Pancreas (tissue), 10 donors: ENCODE results near the gene TMTC2. TPM values are rescaled to one million over a fixed set of nuclear protein-coding genes. Genes with fewer than 3 reads are reported as not detected.
A peak's percentile ranks its signal among the peaks of the same experiment; 100 is the strongest.

Source experiments
- ATAC-seq, 4 donors: fragments of 200-7000 bp; cut with Tn5 transposase; one replicate each; pipeline versions ENCODE4 v1.8.0 to v1.9.1; 2020; ENCODE audit warnings: mild to moderate bottlenecking in 4 of 4, moderate library complexity in 4 of 4
- DNase-seq, 6 donors: peaks; one replicate each; pipeline ENCODE4 v3.0.0-alpha.2; 2020
- FAIRE-seq: peaks from 2 replicates; lab custom pipeline; 2012; peaks lifted over from hg19 to GRCh38; lab: Jason Lieb, UNC
- H3K27ac ChIP-seq, 4 donors: fragments of 200-600 bp; sonication (generic); 1 replicate in 3 of 4; 2 replicates in 1 of 4; pipeline versions ENCODE4 v1.5.0 to v1.8.0; 2020
- H3K27me3 ChIP-seq, 4 donors: fragments of 200-600 bp; one replicate each; pipeline ENCODE4 v1.8.0; 2021
- H3K36me3 ChIP-seq, 3 donors: fragments of 200-600 bp; sonication (generic) in 1 of 3; one replicate each; pipeline versions ENCODE4 v1.5.0 to v1.8.0; 2020 to 2021
- H3K4me1 ChIP-seq, 3 donors: fragments of 200-600 bp; one replicate each; pipeline ENCODE4 v1.8.0; 2021
- H3K4me3 ChIP-seq, 4 donors: fragments of 200-600 bp; sonication (generic) in 2 of 4; one replicate each; pipeline versions ENCODE4 v1.5.0 to v1.8.0; 2020 to 2021
- H3K9me3 ChIP-seq, 4 donors: fragments of 200-600 bp; one replicate each; pipeline ENCODE4 v1.8.0; 2021
- CTCF ChIP-seq, 4 donors: fragments of 200-600 bp; sonication (generic) in 3 of 4; IDR thresholded peaks; one replicate each; pipeline versions ENCODE4 v1.5.0 to v1.8.0; 2021; ENCODE audit warnings: antibody characterized with exemption in 4 of 4
- WGBS, 2 donors: extraction: QIAGEN DNeasy Blood & Tissue Kit; methylation state at CpG; one replicate each; pipeline ENCODE4 v1.1.7; 2013; 5-methylcytosine and 5-hydroxymethylcytosine counted together
- intact Hi-C, 3 donors: fragments of 100-400 bp; cut with DNase I; formaldehyde crosslinking; loops; one replicate each; pipeline versions ENCODE4 v1.11.1 to v1.14.2; 2022
- polyA plus RNA-seq, 2 donors: library from polyadenylated mRNA; stranded (reverse); fragments of 200-250 nt; gene quantifications; one replicate each; pipeline ENCODE4 v1.2.3, GENCODE V29; 2013
- total RNA-seq, 6 donors: library from RNA; stranded (reverse); fragmentation: NEBNext Ultra II Directional in 4 of 6; extraction: Animal tissue kit (Norgen Biotek cat#: 25700) in 4 of 6; gene quantifications; one replicate each; pipeline versions ENCODE4 v1.2.1 to v1.2.4, GENCODE V29; 2021 to 2023
- donor health status: healthy with polysubstance abuse.
- donor health status: DM: no; HTN: no; CAD: no; lungs with moderate emphysema.
- donor health status: DM: no; HTN: no; CAD: no.
- donor health status: control.
- donor health status: control.
- donor health status: Bipolar disorder and iron deficiency.
- donor health status: DM: yes; HTN: yes; CAD: no.
- donor health status: DM: no; HTN: no; CAD: no.
- donor health status: DM: no; HTN: no; CAD: no.
- donor health status: DM: yes; HTN: yes; CAD: no.

Gene TMTC2
- total and polyA plus RNA-seq, 8 donors: 5.3 to 14.4 (median 6.4) TPM

- WGBS, 2 donors: 95% methylated on average over 3 of the region's 3 CpGs
These were observed 285.9 kb downstream of the TMTC2 start for GRCh38 chr12:82972624-82973023.

GRCh38 chr12:82973592-82973991 lies 286.9 kb downstream of the TMTC2 start:
- Histone ChIP-seq H3K9me3 (no peaks in the 10 kb centered on the region), H3K4me3 (no peak overlapping the region), H3K27me3 (no peaks in the 10 kb centered on the region), H3K27ac (no peak overlapping the region), H3K4me1 (no peaks in the 10 kb centered on the region), H3K36me3 (no peaks in the 10 kb centered on the region)
- DNase-seq (no peak), ATAC-seq (no peak), FAIRE-seq (no peak)
- 96% methylated on average over 3 of the region's 3 CpGs for WGBS, 2 donors
- intact Hi-C loops: no loop called here
- no peak for TF ChIP-seq CTCF (IDR thresholded peaks at IDR 0.05)

More at GRCh38 chr12:82972624-82973023, 285.9 kb downstream of the TMTC2 start:
- no peaks in the 10 kb centered on the region for H3K27me3 ChIP-seq
- TF ChIP-seq CTCF (IDR thresholded peaks at IDR 0.05): no peak
- ATAC-seq (no peak), FAIRE-seq (no peak), DNase-seq (no peak)
- H3K36me3 ChIP-seq: no peaks in the 10 kb centered on the region
- intact Hi-C loops: no loop called here
- no peak overlapping the region for H3K4me3 ChIP-seq
- H3K27ac ChIP-seq: no peak overlapping the region
- no peaks in the 10 kb centered on the region for H3K4me1 ChIP-seq
- no peaks in the 10 kb centered on the region for H3K9me3 ChIP-seq

- Histone ChIP-seq H3K27ac (no peak overlapping the region), H3K9me3 (no peaks in the 10 kb centered on the region), H3K4me3 (no peak overlapping the region), H3K27me3 (no peaks in the 10 kb centered on the region), H3K36me3 (no peaks in the 10 kb centered on the region), H3K4me1 (no peaks in the 10 kb centered on the region)
- DNase-seq (no peak), ATAC-seq (no peak), FAIRE-seq (no peak)
- no peak for TF ChIP-seq CTCF (IDR thresholded peaks at IDR 0.05)
- intact Hi-C loops: no loop called here
- 89 to 91% methylated on average over 1 of the region's 1 CpG for WGBS, 2 donors
These were observed 294.4 kb downstream of the TMTC2 start for GRCh38 chr12:82981150-82981549.

- H3K27ac ChIP-seq: no peak overlapping the region
- FAIRE-seq (no peak), DNase-seq (no peak), ATAC-seq (no peak)
- H3K9me3 ChIP-seq: no peaks in the 10 kb centered on the region
- no peak overlapping the region for H3K4me3 ChIP-seq
- no peak for TF ChIP-seq CTCF (IDR thresholded peaks at IDR 0.05)
- H3K27me3 ChIP-seq: no peaks in the 10 kb centered on the region
- intact Hi-C loops: no loop called here
- peaks cover 15 to 30% (median 24%) of the 10 kb centered on the region in 3 donors for H3K4me1 ChIP-seq
- WGBS, 2 donors: 83 to 86% methylated on average over 12 of the region's 12 CpGs
- H3K36me3 ChIP-seq: no peaks in the 10 kb centered on the region
These were observed 307.4 kb downstream of the TMTC2 start for GRCh38 chr12:82994117-82994516.

GRCh38 chr12:82996168-82996812 lies 309.6 kb downstream of the TMTC2 start:
- ATAC-seq: peak; percentile 90 to 97 (median 93)
- TF ChIP-seq CTCF (IDR thresholded peaks at IDR 0.05): no peak

More at GRCh38 chr12:82996168-82996812, 309.6 kb downstream of the TMTC2 start:
- FAIRE-seq (no peak), DNase-seq (peak in 3 of 6 donors; percentile 32 to 48 (median 48))
- Histone ChIP-seq H3K36me3 (no peaks in the 10 kb centered on the region), H3K27ac (peak overlapping the region in 2 of 4 donors; percentile 24 to 57), H3K27me3 (no peaks in the 10 kb centered on the region), H3K9me3 (no peaks in the 10 kb centered on the region), H3K4me3 (no peak overlapping the region), H3K4me1 (peaks cover 15 to 30% (median 25%) of the 10 kb centered on the region in 3 donors)
- intact Hi-C loops: no loop called here
